DOHH2 (cell line): ENCODE results near the gene DMPK.

Source experiments
- EZH2phosphoT487 ChIP-seq: fragments of 200-600 bp; sonication (generic); IDR thresholded peaks from 2 replicates; pipeline ENCODE4 v1.6.1; 2017; ENCODE audit warnings: borderline replicate concordance, mild to moderate bottlenecking, antibody characterized with exemption, low read length, moderate library complexity, mixed read lengths
- TF ChIP-seq, protein P1 (sequence below): fragments of 200-600 bp; sonication (generic); IDR thresholded peaks from one replicate; pipeline ENCODE4 v1.5.1; 2014; ENCODE audit warnings: antibody characterized with exemption, mild to moderate bottlenecking, low read depth, low read length; ENCODE audit not compliant: poor library complexity, severe bottlenecking

DNA sequence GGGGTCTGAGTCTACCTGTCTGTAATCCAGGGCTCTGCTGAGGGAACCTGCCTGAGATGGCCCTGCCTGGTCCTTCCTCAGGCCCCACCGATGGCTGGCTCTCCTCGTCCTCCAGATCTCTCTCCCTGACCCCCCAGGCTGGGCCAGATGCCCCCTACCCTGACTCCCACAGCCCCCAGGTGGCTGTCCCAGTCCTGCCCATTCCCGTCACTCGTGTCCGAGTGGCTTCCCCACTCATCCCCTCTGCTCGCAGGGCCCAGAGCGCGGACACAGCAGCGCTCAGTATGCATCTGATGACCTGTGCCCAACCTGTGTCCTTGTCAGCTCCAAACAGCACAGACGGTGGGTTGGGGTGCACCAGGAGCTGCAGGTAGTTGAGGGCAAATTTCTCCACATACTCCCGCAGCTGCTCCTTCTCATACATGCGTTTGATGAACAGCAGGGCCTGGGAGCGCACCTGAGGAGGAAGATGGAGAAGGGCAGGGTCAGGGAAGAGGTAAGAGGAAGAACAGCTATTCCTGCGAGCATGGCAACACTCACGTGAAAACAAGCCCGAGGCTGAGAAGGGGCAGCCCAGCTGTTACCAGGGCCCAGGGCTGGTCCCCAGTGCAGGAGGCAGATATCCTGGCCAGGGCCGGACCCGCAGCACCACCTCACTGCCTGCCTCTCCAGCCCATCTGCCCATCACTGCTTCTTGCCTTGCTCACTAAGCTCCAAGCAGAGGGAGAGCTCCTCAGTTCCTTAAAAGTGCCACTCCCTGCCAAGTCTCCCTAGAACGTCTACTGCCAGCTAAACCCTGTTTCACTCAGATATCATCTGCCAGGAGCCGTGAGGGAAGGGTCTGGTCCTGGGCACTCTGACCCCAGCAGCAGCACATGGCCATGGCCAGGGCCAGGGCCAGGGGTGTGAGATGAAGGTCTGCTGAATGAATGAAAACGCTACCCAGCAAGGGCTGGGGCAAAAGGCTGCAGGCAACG lies 43.9 kb upstream of the DMPK start:
- TF ChIP-seq, protein P1, sequence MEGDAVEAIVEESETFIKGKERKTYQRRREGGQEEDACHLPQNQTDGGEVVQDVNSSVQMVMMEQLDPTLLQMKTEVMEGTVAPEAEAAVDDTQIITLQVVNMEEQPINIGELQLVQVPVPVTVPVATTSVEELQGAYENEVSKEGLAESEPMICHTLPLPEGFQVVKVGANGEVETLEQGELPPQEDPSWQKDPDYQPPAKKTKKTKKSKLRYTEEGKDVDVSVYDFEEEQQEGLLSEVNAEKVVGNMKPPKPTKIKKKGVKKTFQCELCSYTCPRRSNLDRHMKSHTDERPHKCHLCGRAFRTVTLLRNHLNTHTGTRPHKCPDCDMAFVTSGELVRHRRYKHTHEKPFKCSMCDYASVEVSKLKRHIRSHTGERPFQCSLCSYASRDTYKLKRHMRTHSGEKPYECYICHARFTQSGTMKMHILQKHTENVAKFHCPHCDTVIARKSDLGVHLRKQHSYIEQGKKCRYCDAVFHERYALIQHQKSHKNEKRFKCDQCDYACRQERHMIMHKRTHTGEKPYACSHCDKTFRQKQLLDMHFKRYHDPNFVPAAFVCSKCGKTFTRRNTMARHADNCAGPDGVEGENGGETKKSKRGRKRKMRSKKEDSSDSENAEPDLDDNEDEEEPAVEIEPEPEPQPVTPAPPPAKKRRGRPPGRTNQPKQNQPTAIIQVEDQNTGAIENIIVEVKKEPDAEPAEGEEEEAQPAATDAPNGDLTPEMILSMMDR, result no peak
- TF ChIP-seq EZH2phosphoT487, result no peak
